Uterus (tissue), 4 donors: ENCODE measurements around the gene GNB5. TPM values are rescaled to one million over a fixed set of nuclear protein-coding genes. Genes with fewer than 3 reads are reported as not detected.
"Not testable (repeated sequence)": the region's sequence is repeated elsewhere in the genome, so short reads cannot be mapped to it uniquely, and the experiment has no call there.

Source experiments
- DNase-seq, 2 donors: peaks; one replicate each; pipeline ENCODE4 v3.0.0-alpha.2; 2019 to 2020
- H3K27ac ChIP-seq, 2 donors: fragments of 200-600 bp; sonication (generic); 1 replicate in 1 of 2; 2 replicates in 1 of 2; pipeline ENCODE4 v1.5.1; 2016 to 2018
- H3K27me3 ChIP-seq, 2 donors: fragments of 200-600 bp; sonication (generic); one replicate each; pipeline ENCODE4 v1.5.1; 2018 to 2019; ENCODE audit warnings: control low read depth in 1 of 2
- H3K36me3 ChIP-seq, 2 donors: fragments of 200-600 bp; sonication (generic); one replicate each; pipeline ENCODE4 v1.5.1; 2019; ENCODE audit warnings: control low read depth in 1 of 2
- H3K4me1 ChIP-seq, 2 donors: fragments of 200-600 bp; sonication (generic); one replicate each; pipeline ENCODE4 v1.5.1; 2018 to 2019; ENCODE audit warnings: control low read depth in 1 of 2
- H3K4me3 ChIP-seq, 2 donors: fragments of 200-600 bp; sonication (generic); 1 replicate in 1 of 2; 2 replicates in 1 of 2; pipeline ENCODE4 v1.5.1; 2018 to 2019; ENCODE audit warnings: mild to moderate bottlenecking in 1 of 2
- H3K9me3 ChIP-seq, 2 donors: fragments of 200-600 bp; sonication (generic); one replicate each; pipeline ENCODE4 v1.5.1; 2019; ENCODE audit warnings: control low read depth in 1 of 2
- CTCF ChIP-seq, 4 experiments: fragments of 200-600 bp in 2 of 4; fragments of 450-650 bp in 2 of 4; sonication (generic) in 2 of 4; IDR thresholded peaks; one replicate each; pipeline ENCODE4 v1.5.1; 2016 to 2019; ENCODE audit warnings: antibody characterized with exemption in 4 of 4, mild to moderate bottlenecking in 2 of 4, moderate library complexity in 1 of 4
- POLR2A ChIP-seq, 2 donors: fragments of 450-650 bp; IDR thresholded peaks; one replicate each; pipeline ENCODE4 v1.6.1; 2016; ENCODE audit warnings: antibody characterized with exemption in 2 of 2, mild to moderate bottlenecking in 1 of 2, moderate library complexity in 1 of 2
- intact Hi-C: fragments of 100-400 bp; cut with DNase I; formaldehyde crosslinking; loops from one replicate; pipeline ENCODE4 v1.15.1; 2023; ENCODE audit warnings: low total_unique reads
- total RNA-seq, 4 donors: library from RNA; depleted of rRNA in 3 of 4; stranded (reverse); fragments of >200 nt in 3 of 4; gene quantifications; one replicate each; pipeline versions ENCODE4 v1.1.0 to v1.2.4, GENCODE V29; 2014 to 2023
- donor health status: DM: yes; HTN: yes; CAD: no.

Gene GNB5
- total RNA-seq = 10 to 100 TPM; 28.4 to 73.8 (median 48.8) TPM

- TF ChIP-seq POLR2A (IDR thresholded peaks at IDR 0.05) (no peak), CTCF (IDR thresholded peaks at IDR 0.05) (no peak)
- no peaks in the 10 kb centered on the region for H3K9me3 ChIP-seq
- no peak for DNase-seq
Observed at GRCh38 chr15:52191207-52191606, at the start of gene GNB5. TSS of gene GNB5 (minus strand) at chr15:52191392. CDS start at chr15:52184676, 6,716 bp downstream.

GRCh38 chr15:52240166-52240565 lies 49.0 kb upstream of the GNB5 start:
- Histone ChIP-seq H3K4me3 (no peak overlapping the region), H3K4me1 (no peaks in the 10 kb centered on the region), H3K27me3 (no peaks in the 10 kb centered on the region), H3K9me3 (no peaks in the 10 kb centered on the region), H3K36me3 (no peaks in the 10 kb centered on the region), H3K27ac (no peak overlapping the region)
- DNase-seq = no peak
- TF ChIP-seq CTCF (IDR thresholded peaks at IDR 0.05) (no peak), POLR2A (IDR thresholded peaks at IDR 0.05) (no peak)
- intact Hi-C loops = no loop called here

More at GRCh38 chr15:52191207-52191606, at the start of gene GNB5:
- Histone ChIP-seq H3K4me3 (no peak within 1 kb of the TSS), H3K36me3 (no peaks in the 10 kb centered on the region), H3K4me1 (no peaks in the 10 kb centered on the region), H3K27ac (no peak within 1 kb of the TSS), H3K27me3 (no peaks in the 10 kb centered on the region)
- intact Hi-C loops = no loop called here

GRCh38 chr15:52238989-52239525 lies 47.9 kb upstream of the GNB5 start:
- H3K36me3 ChIP-seq, H3K27ac ChIP-seq, DNase-seq, H3K27me3 ChIP-seq, intact Hi-C loops, H3K9me3 ChIP-seq, H3K4me1 ChIP-seq, H3K4me3 ChIP-seq: not testable (repeated sequence)

GRCh38 chr15:52238149-52238548 lies 47.0 kb upstream of the GNB5 start:
- TF ChIP-seq POLR2A (IDR thresholded peaks at IDR 0.05) = no peak
- no peaks in the 10 kb centered on the region for H3K4me1 ChIP-seq
- H3K27ac ChIP-seq = no peak overlapping the region
- no peaks in the 10 kb centered on the region for H3K9me3 ChIP-seq
- H3K4me3 ChIP-seq = no peak overlapping the region
- intact Hi-C loops = no loop called here
- H3K36me3 ChIP-seq = no peaks in the 10 kb centered on the region
- DNase-seq = no peak
- H3K27me3 ChIP-seq = no peaks in the 10 kb centered on the region

GRCh38 chr15:52236013-52236412 lies 44.8 kb upstream of the GNB5 start:
- H3K9me3 ChIP-seq = no peaks in the 10 kb centered on the region
- intact Hi-C loops = no loop called here
- no peak overlapping the region for H3K27ac ChIP-seq
- no peak overlapping the region for H3K4me3 ChIP-seq
- no peaks in the 10 kb centered on the region for H3K36me3 ChIP-seq
- H3K27me3 ChIP-seq = no peaks in the 10 kb centered on the region
- DNase-seq = no peak
- TF ChIP-seq CTCF (IDR thresholded peaks at IDR 0.05) (no peak), POLR2A (IDR thresholded peaks at IDR 0.05) (no peak)
- H3K4me1 ChIP-seq = no peaks in the 10 kb centered on the region

GRCh38 chr15:52234596-52235541 lies 43.7 kb upstream of the GNB5 start:
- DNase-seq = no peak
- TF ChIP-seq CTCF (IDR thresholded peaks at IDR 0.05) (no peak), POLR2A (IDR thresholded peaks at IDR 0.05) (no peak)
- intact Hi-C loops = no loop called here

More at GRCh38 chr15:52234596-52235541, 43.7 kb upstream of the GNB5 start:
- H3K36me3 ChIP-seq = no peaks in the 10 kb centered on the region
- no peaks in the 10 kb centered on the region for H3K4me1 ChIP-seq
- H3K4me3 ChIP-seq = no peak overlapping the region
- H3K9me3 ChIP-seq = no peaks in the 10 kb centered on the region
- H3K27ac ChIP-seq = no peak overlapping the region
- no peaks in the 10 kb centered on the region for H3K27me3 ChIP-seq
